A549 (cell line): ENCODE data around the gene SYTL1. TPM values are rescaled to one million over a fixed set of nuclear protein-coding genes. Genes with fewer than 3 reads are reported as not detected.
A peak's percentile ranks its signal among the peaks of the same experiment; 100 is the strongest.
"Not testable (repeated sequence)": the region's sequence is repeated elsewhere in the genome, so short reads cannot be mapped to it uniquely, and the experiment has no call there.

Experiments
- ATAC-seq, 2 experiments: fragments of 200-7000 bp in 1 of 2; fragments of >200 bp in 1 of 2; cut with Nextera tagmentation in 1 of 2; cut with Tn5 transposase in 1 of 2; 3 replicates each; pipeline versions ENCODE4 v1.8.0 to v1.9.1; 2018 to 2020; ENCODE audit warnings: mild to moderate bottlenecking in 1 of 2, moderate library complexity in 1 of 2
- CTCF ChIA-PET: fragments of 300-600 bp; sonication (Branson Sonifier 250); formaldehyde crosslinking; extraction: SDS; loops from one replicate; lab custom pipeline; 2021; ENCODE audit warnings: antibody characterized with exemption, inconsistent platforms; lab: Yijun Ruan, JAX
- POLR2A ChIA-PET: fragments of 350-600 bp; formaldehyde crosslinking; extraction: SDS; loops from one replicate; lab custom pipeline; 2021; ENCODE audit warnings: antibody characterized with exemption, inconsistent platforms; lab: Yijun Ruan, JAX
- DNase-seq, 2 experiments: peaks; one replicate each; pipeline versions ENCODE4 v3.0.0 to v3.0.0-alpha.2; 2011 to 2016; ENCODE audit warnings: low read depth in 1 of 2, low spot score in 1 of 2
- FAIRE-seq: peaks from 2 replicates; lab custom pipeline; 2011; peaks lifted over from hg19 to GRCh38; lab: Jason Lieb, UNC
- H3K27ac ChIP-seq, 2 experiments: fragments of >200 bp; sonication (Bioruptor Twin); formaldehyde crosslinking; 3 replicates each; pipeline ENCODE4 v1.5.1; 2016 to 2017
- H3K4me1 ChIP-seq: fragments of >200 bp; sonication (Bioruptor Twin); formaldehyde crosslinking; 3 replicates; pipeline ENCODE4 v1.6.1; 2016
- H3K4me2 ChIP-seq: fragments of >200 bp; sonication (Bioruptor Twin); formaldehyde crosslinking; 3 replicates; pipeline ENCODE4 v1.6.1; 2016
- H3K4me3 ChIP-seq: fragments of >200 bp; sonication (Bioruptor Twin); formaldehyde crosslinking; 3 replicates; pipeline ENCODE4 v1.5.1; 2016
- H3K9me3 ChIP-seq: fragments of >200 bp; sonication (Bioruptor Twin); formaldehyde crosslinking; 3 replicates; pipeline ENCODE4 v1.6.1; 2016
- CBX2 ChIP-seq: fragments of 200-600 bp; sonication (generic); IDR thresholded peaks from 2 replicates; pipeline ENCODE4 v1.6.1; 2016; ENCODE audit warnings: low read depth, mild to moderate bottlenecking, borderline replicate concordance
- EP300 ChIP-seq, 2 experiments: fragments of >200 bp; sonication (Bioruptor Twin); formaldehyde crosslinking; IDR thresholded peaks; 2 replicates in 1 of 2; 3 replicates in 1 of 2; pipeline ENCODE4 v1.6.1; 2016 to 2017
- FOXS1 ChIP-seq: fragments of 250-450 bp; sonication (Bioruptor Pico); IDR thresholded peaks from 2 replicates; pipeline ENCODE4 v1.5.0; 2020; ENCODE audit warnings: mild to moderate bottlenecking, moderate library complexity
- GATA3 ChIP-seq: IDR thresholded peaks from 2 replicates; pipeline ENCODE4 v1.6.1; 2012; ENCODE audit warnings: borderline replicate concordance
- HEYL ChIP-seq: fragments of 250-450 bp; sonication (Bioruptor Pico); IDR thresholded peaks from 2 replicates; pipeline ENCODE4 v1.8.0; 2021; ENCODE audit warnings: mild to moderate bottlenecking, moderate library complexity
- HOXA7 ChIP-seq: fragments of 250-450 bp; sonication (Bioruptor Pico); IDR thresholded peaks from 2 replicates; pipeline ENCODE4 v1.5.0; 2020; ENCODE audit warnings: mild to moderate bottlenecking, moderate library complexity
- JUN ChIP-seq, 2 experiments: fragments of >200 bp; sonication (Bioruptor Twin); formaldehyde crosslinking; IDR thresholded peaks; 2 replicates in 1 of 2; 3 replicates in 1 of 2; pipeline ENCODE4 v1.6.1; 2016 to 2017
- JUNB ChIP-seq: fragments of >200 bp; sonication (Bioruptor Twin); formaldehyde crosslinking; IDR thresholded peaks from 2 replicates; pipeline ENCODE4 v1.6.1; 2016
- KDM1A ChIP-seq: fragments of 200-600 bp; sonication (generic); IDR thresholded peaks from 2 replicates; pipeline ENCODE4 v1.6.1; 2016; ENCODE audit warnings: low read depth, mild to moderate bottlenecking
- KDM5A ChIP-seq: fragments of 200-600 bp; sonication (generic); IDR thresholded peaks from 2 replicates; pipeline ENCODE4 v1.6.1; 2016; ENCODE audit warnings: antibody characterized with exemption, mild to moderate bottlenecking
- MAFK ChIP-seq: fragments of 450-650 bp; IDR thresholded peaks from 2 replicates; pipeline ENCODE4 v1.6.1; 2014; ENCODE audit not compliant: partially characterized antibody
- NFE2L2 ChIP-seq: fragments of 150-350 bp; conservative IDR thresholded peaks from 2 replicates; pipeline ENCODE4 v1.6.1; 2014; ENCODE audit warnings: low read length
- NPAS2 ChIP-seq: fragments of 250-450 bp; sonication (Bioruptor Pico); IDR thresholded peaks from 2 replicates; pipeline ENCODE4 v1.8.0; 2022; ENCODE audit warnings: mild to moderate bottlenecking, moderate library complexity, borderline replicate concordance
- PHF8 ChIP-seq: fragments of 200-600 bp; sonication (generic); IDR thresholded peaks from 2 replicates; pipeline ENCODE4 v1.6.1; 2016; ENCODE audit warnings: low read depth, mild to moderate bottlenecking, antibody characterized with exemption, moderate library complexity, borderline replicate concordance
- POLR2AphosphoS2 ChIP-seq: conservative IDR thresholded peaks from 2 replicates; pipeline ENCODE4 v1.6.1; 2012; ENCODE audit warnings: low read length, improper control_type of control experiment, inconsistent platforms
- RAD21 ChIP-seq, 2 experiments: fragments of >200 bp in 1 of 2; sonication (Bioruptor Twin) in 1 of 2; formaldehyde crosslinking in 1 of 2; IDR thresholded peaks in 1 of 2; conservative IDR thresholded peaks in 1 of 2; 2 replicates in 1 of 2; 3 replicates in 1 of 2; pipeline ENCODE4 v1.6.1; 2012 to 2018; ENCODE audit warnings: inconsistent platforms in 1 of 2
- REST ChIP-seq: fragments of 200-600 bp; sonication (generic); IDR thresholded peaks from 2 replicates; pipeline ENCODE4 v1.6.1; 2016; ENCODE audit warnings: antibody characterized with exemption, mild to moderate bottlenecking, moderate library complexity
- RFX5 ChIP-seq: fragments of 450-650 bp; IDR thresholded peaks from 2 replicates; pipeline ENCODE4 v1.7.1; 2014; ENCODE audit warnings: antibody characterized with exemption, mild to moderate bottlenecking, moderate library complexity
- RNF2 ChIP-seq: fragments of 200-600 bp; sonication (generic); IDR thresholded peaks from 2 replicates; pipeline ENCODE4 v1.6.1; 2016; ENCODE audit warnings: low read depth, mild to moderate bottlenecking, antibody characterized with exemption, moderate library complexity, borderline replicate concordance
- SMC3 ChIP-seq: fragments of >200 bp; sonication (Bioruptor Twin); formaldehyde crosslinking; IDR thresholded peaks from 3 replicates; pipeline ENCODE4 v1.6.1; 2018; ENCODE audit warnings: inconsistent platforms
- SREBF2 ChIP-seq: fragments of 450-650 bp; IDR thresholded peaks from 2 replicates; pipeline ENCODE4 v1.6.1; 2014; ENCODE audit warnings: mild to moderate bottlenecking, moderate library complexity
- USF2 ChIP-seq: fragments of 450-650 bp; IDR thresholded peaks from 2 replicates; pipeline ENCODE4 v1.6.1; 2014; ENCODE audit warnings: antibody characterized with exemption
- WGBS: methylation state at CpG from one replicate; pipeline ENCODE4 v1.1.6; 2017; ENCODE audit errors: missing lambda C conversion rate; 5-methylcytosine and 5-hydroxymethylcytosine counted together
- polyA plus RNA-seq, 4 experiments: library from polyadenylated mRNA; depleted of rRNA in 3 of 4; stranded (reverse); fragments of >200 nt; fragmentation: RNase III in 1 of 4; extraction: RNeasy Plus Mini Kit Qiagen cat#74134 plus additional on column Dnase treatment in 1 of 4; gene quantifications; 2 replicates in 3 of 4; 3 replicates in 1 of 4; pipeline ENCODE4 v1.2.3, GENCODE V29; 2011 to 2017
- TF ChIP-seq, protein P1 (sequence below): fragments of >200 bp; sonication (Bioruptor Twin); formaldehyde crosslinking; IDR thresholded peaks from 2 replicates; pipeline ENCODE4 v1.6.1; 2016
- TF ChIP-seq, protein P2 (sequence below): IDR thresholded peaks from 2 replicates; pipeline ENCODE4 v1.6.1; 2012; ENCODE audit warnings: low read depth, borderline replicate concordance

Gene SYTL1
- polyA plus RNA-seq, 2 of the 4 experiments (the other 2 are of a cell fraction), result 0.76 to 0.80 TPM

- TF ChIP-seq HOXA7 (CRISPR knock-in tag), result no peak
- TF ChIP-seq CBX2, result no peak
- no peak for TF ChIP-seq USF2
- TF ChIP-seq, protein P1, sequence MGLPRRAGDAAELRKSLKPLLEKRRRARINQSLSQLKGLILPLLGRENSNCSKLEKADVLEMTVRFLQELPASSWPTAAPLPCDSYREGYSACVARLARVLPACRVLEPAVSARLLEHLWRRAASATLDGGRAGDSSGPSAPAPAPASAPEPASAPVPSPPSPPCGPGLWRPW, result no peak
- no peak for TF ChIP-seq RNF2
- no peak for TF ChIP-seq SREBF2
- TF ChIP-seq NPAS2, result no peak
- TF ChIP-seq GATA3, result no peak
- TF ChIP-seq EP300 (IDR thresholded peaks at IDR 0.05), result no peak
- no peak for TF ChIP-seq PHF8
- TF ChIP-seq KDM5A, result no peak
- no peak for TF ChIP-seq NFE2L2
- POLR2A ChIA-PET, result no interaction called here
- FAIRE-seq, result no peak
Measured at GRCh38 chr1:27383039-27383605, 41.3 kb downstream of the SYTL1 start, which contains the start of gene CD164L2. TSS of gene CD164L2 (minus strand) at chr1:27383333. CDS start at chr1:27383239, 94 bp downstream.

DNA sequence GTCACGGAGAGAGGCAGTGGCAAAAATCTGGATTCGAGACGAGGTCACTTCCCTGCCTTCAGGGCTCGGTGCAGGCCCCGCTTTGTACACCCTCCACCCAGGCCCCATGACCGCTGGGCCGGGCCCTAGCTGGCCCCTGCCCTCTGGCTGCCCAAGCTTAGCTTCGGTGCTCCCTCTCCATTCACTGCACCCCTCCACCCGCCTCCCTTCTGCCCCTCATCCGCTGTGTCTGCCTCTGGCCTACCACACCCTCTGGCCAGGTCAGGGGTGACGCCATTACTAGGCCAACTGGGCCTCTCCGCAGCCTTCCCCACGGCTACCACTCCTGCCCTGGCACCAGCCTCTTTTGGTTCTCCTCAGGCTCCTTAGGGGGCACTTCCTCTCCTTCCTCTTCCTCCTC lies 41.8 kb downstream of the SYTL1 start:
- POLR2A ChIA-PET, result no interaction called here
- no peak overlapping the region for H3K27ac ChIP-seq
- TF ChIP-seq KDM5A (no peak), RFX5 (no peak), MAFK (no peak)
- TF ChIP-seq, all 56 proteins: peak for 0
- Histone ChIP-seq H3K4me3 (no peak overlapping the region), H3K4me1 (no peaks in the 10 kb centered on the region), H3K9me3 (no peaks in the 10 kb centered on the region), H3K4me2 (no peak overlapping the region)
- DNase-seq, result no peak
- ATAC-seq, result no peak
- 79% methylated on average over 12 of the region's 13 CpGs for whole genome bisulfite sequencing
- FAIRE-seq, result no peak
- CTCF ChIA-PET, result interaction anchor here (1.2 to 12.0 kb wide), 4 partner anchors 8 to 345 kb away, joined by 3 to 215 read pairs (median 34); no protein-coding TSS in a partner anchor

More at GRCh38 chr1:27383039-27383605, 41.3 kb downstream of the SYTL1 start, which contains the start of gene CD164L2:
- no peak within 1 kb of the TSS for H3K4me2 ChIP-seq
- H3K27ac ChIP-seq, result no peak within 1 kb of the TSS
- CTCF ChIA-PET, result interaction anchor here (1.0 to 12.0 kb wide), 8 partner anchors 8 to 174 kb away, joined by 3 to 215 read pairs (median 5); partner anchors contain the start of gene MAP3K6
- no peak within 1 kb of the TSS for H3K4me3 ChIP-seq
- H3K9me3 ChIP-seq, result no peaks in the 10 kb centered on the region
- WGBS, result 93% methylated on average over 2 of the region's 43 CpGs
- no peak for DNase-seq
- ATAC-seq, result peak; percentile 16 to 17; a peak in 4 of 6 replicates
- H3K4me1 ChIP-seq, result no peaks in the 10 kb centered on the region

DNA sequence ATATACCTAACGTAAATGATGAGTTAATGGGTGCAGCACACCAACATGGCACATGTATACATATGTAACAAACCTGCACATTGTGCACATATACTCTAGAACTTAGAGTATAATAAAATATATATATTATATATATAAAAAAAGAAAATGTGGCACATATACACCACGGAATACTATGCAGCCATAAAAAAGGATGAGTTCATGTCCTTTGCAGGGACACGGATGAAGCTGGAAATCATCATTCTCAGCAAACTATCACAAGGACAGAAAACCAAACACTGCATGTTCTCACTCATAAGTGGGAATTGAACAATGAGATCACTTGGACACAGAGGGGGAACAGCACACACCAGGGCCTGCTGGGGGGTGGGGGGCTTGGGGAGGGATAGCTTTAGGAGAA lies 43.0 kb downstream of the SYTL1 start:
- POLR2A ChIA-PET, FAIRE-seq, ATAC-seq, H3K27ac ChIP-seq, H3K4me1 ChIP-seq, H3K4me3 ChIP-seq, DNase-seq, H3K9me3 ChIP-seq, H3K4me2 ChIP-seq: not testable (repeated sequence)
- 68% methylated on average over 3 of the region's 3 CpGs for WGBS
- CTCF ChIA-PET, result interaction anchor here (1.7 to 12.0 kb wide), 3 partner anchors 28 to 346 kb away, joined by 3 to 215 read pairs (median 64); no protein-coding TSS in a partner anchor

DNA sequence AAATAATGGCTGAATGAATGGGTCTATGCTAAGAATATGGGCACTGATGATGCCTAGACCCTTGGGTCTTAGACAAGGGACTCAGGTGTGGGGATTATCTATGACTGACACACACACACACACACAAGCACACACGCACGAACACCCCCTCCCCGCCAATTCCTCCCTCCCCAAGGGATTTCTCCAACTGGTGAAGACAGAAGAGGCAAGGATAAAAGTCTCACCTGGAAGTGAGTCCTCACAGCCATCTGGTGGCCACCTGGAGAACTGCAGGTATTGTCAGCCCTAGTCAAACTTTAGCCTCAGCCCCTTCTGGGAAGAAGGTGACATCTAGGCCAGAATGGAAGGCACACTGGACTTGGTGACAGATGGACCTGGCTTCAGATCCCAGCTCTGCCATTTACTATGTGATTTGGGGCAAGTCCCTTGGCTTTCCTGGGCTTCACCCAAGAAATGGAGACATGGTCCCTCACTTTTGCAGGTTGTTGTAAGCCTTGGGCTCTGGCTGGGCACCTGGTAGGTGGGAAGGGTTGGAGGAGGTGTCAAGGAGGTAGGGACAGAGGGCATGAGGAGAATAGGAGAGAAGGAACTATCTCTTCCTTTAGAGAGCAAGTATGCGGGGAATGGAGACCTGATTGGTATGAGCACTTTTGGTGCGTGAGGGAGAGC lies 46.6 kb downstream of the SYTL1 start:
- peak; percentile 57 to 60 for DNase-seq
- no peaks in the 10 kb centered on the region for H3K9me3 ChIP-seq
- ATAC-seq, result peak in 1 of 2 experiments; percentile 37; a peak in 2 of 6 replicates
- ChIA-PET POLR2A (no interaction called here), CTCF (interaction anchor here (0.6 to 12.0 kb wide), 20 partner anchors 9 to 379 kb away, joined by 3 to 215 read pairs (median 6); partner anchors contain the start of gene MAP3K6)
- no peak overlapping the region for H3K4me2 ChIP-seq
- 31% methylated on average over 5 of the region's 5 CpGs for WGBS
- FAIRE-seq, result no peak
- H3K4me3 ChIP-seq, result no peak overlapping the region
- H3K27ac ChIP-seq, result no peak overlapping the region
- H3K4me1 ChIP-seq, result peaks cover 10% of the 10 kb centered on the region; the same call in 2 of the 3 replicates
- no peak for TF ChIP-seq REST
- no peak for TF ChIP-seq HEYL
- no peak for TF ChIP-seq FOXS1 (CRISPR knock-in tag)
- no peak for TF ChIP-seq KDM1A
- TF ChIP-seq, protein P2, sequence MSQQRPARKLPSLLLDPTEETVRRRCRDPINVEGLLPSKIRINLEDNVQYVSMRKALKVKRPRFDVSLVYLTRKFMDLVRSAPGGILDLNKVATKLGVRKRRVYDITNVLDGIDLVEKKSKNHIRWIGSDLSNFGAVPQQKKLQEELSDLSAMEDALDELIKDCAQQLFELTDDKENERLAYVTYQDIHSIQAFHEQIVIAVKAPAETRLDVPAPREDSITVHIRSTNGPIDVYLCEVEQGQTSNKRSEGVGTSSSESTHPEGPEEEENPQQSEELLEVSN, result no peak
- no peak for TF ChIP-seq JUNB
- TF ChIP-seq RAD21 (conservative IDR thresholded peaks at IDR 0.05 in 1 of 2, IDR thresholded peaks at IDR 0.05 in 1 of 2), result peak; percentile 71 to 74
- no peak for TF ChIP-seq JUN (IDR thresholded peaks at IDR 0.05)
- TF ChIP-seq EP300 (IDR thresholded peaks at IDR 0.05), result no peak
- TF ChIP-seq POLR2AphosphoS2, result no peak
- peak; percentile 79 for TF ChIP-seq SMC3
